GM23338 (cell line): Measurements from ENCODE around the gene MCEE. TPM values are rescaled to one million over a fixed set of nuclear protein-coding genes. Genes with fewer than 3 reads are reported as not detected.

Experiments
- ATAC-seq: fragments of 200-7000 bp; cut with Tn5 transposase; 3 replicates; pipeline ENCODE4 v1.9.1; 2020
- DNase-seq: peaks from one replicate; pipeline ENCODE4 v3.0.0-alpha.2; 2015; ENCODE audit warnings: low spot score
- H2AFZ ChIP-seq: fragments of 200-600 bp; sonication (generic); 2 replicates; pipeline ENCODE4 v1.8.0; 2016; ENCODE audit warnings: antibody characterized with exemption, mild to moderate bottlenecking, moderate library complexity
- H3F3A ChIP-seq: fragments of 200-600 bp; sonication (generic); replicated peaks from 2 replicates; pipeline ENCODE4 v1.8.0; 2017; ENCODE audit warnings: antibody characterized with exemption, mixed run types, low read depth
- H3K27ac ChIP-seq: fragments of 200-600 bp; sonication (generic); 2 replicates; pipeline ENCODE4 v1.6.1; 2016; ENCODE audit warnings: low read depth
- H3K27me3 ChIP-seq: fragments of 200-600 bp; sonication (generic); 2 replicates; pipeline ENCODE4 v1.8.0; 2016; ENCODE audit warnings: mild to moderate bottlenecking, mixed run types, moderate library complexity; ENCODE audit not compliant: insufficient read depth
- H3K36me3 ChIP-seq: fragments of 200-600 bp; sonication (generic); 2 replicates; pipeline ENCODE4 v1.8.0; 2016; ENCODE audit warnings: mild to moderate bottlenecking; ENCODE audit not compliant: insufficient read depth
- H3K4me1 ChIP-seq: fragments of 200-600 bp; sonication (generic); 2 replicates; pipeline ENCODE4 v1.8.0; 2016; ENCODE audit warnings: mild to moderate bottlenecking, moderate library complexity; ENCODE audit not compliant: insufficient read depth
- H3K4me2 ChIP-seq: fragments of 200-600 bp; sonication (generic); 2 replicates; pipeline ENCODE4 v1.7.1; 2017; ENCODE audit warnings: mixed run types
- H3K4me3 ChIP-seq: fragments of 200-600 bp; sonication (generic); 2 replicates; pipeline ENCODE4 v1.6.1; 2016; ENCODE audit warnings: mixed run types
- H3K79me2 ChIP-seq: fragments of 200-600 bp; sonication (generic); replicated peaks from 2 replicates; pipeline ENCODE4 v1.8.0; 2017; ENCODE audit warnings: mild to moderate bottlenecking; ENCODE audit not compliant: insufficient read depth
- H3K9me2 ChIP-seq: fragments of 200-600 bp; sonication (generic); 2 replicates; pipeline ENCODE4 v1.8.0; 2017; ENCODE audit not compliant: insufficient read depth
- H4K20me1 ChIP-seq: fragments of 200-600 bp; sonication (generic); replicated peaks from 2 replicates; pipeline ENCODE4 v1.8.0; 2017; ENCODE audit warnings: mild to moderate bottlenecking; ENCODE audit not compliant: insufficient read depth
- H3K27ac Mint-ChIP-seq: 2 replicates; pipeline ENCODE4 v1.8.0; 2020; ENCODE audit warnings: inconsistent platforms, mild to moderate bottlenecking, moderate library complexity, mixed read lengths
- H3K27me3 Mint-ChIP-seq: 3 replicates; pipeline ENCODE4 v1.8.0; 2022; ENCODE audit warnings: low read depth, mild to moderate bottlenecking, moderate library complexity, mixed read lengths, inconsistent platforms; ENCODE audit not compliant: insufficient read depth, poor library complexity
- H3K36me3 Mint-ChIP-seq: 3 replicates; pipeline ENCODE4 v1.8.0; 2021; ENCODE audit warnings: low read depth, mild to moderate bottlenecking, inconsistent platforms, moderate library complexity, mixed read lengths
- H3K4me1 Mint-ChIP-seq: 3 replicates; pipeline ENCODE4 v1.8.0; 2020; ENCODE audit warnings: mild to moderate bottlenecking, inconsistent platforms, mixed read lengths
- H3K4me3 Mint-ChIP-seq: 3 replicates; pipeline ENCODE4 v1.8.0; 2021; ENCODE audit warnings: moderate library complexity, mild to moderate bottlenecking, inconsistent platforms, mixed read lengths
- H3K9me3 Mint-ChIP-seq: 3 replicates; pipeline ENCODE4 v1.8.0; 2020; ENCODE audit warnings: moderate library complexity, mild to moderate bottlenecking, inconsistent platforms, mixed read lengths
- CTCF ChIP-seq, 2 experiments: fragments of 200-600 bp in 1 of 2; sonication (generic) in 1 of 2; conservative IDR thresholded peaks; 2 replicates each; pipeline versions ENCODE4 v1.5.1 to v1.6.1; 2016 to 2017; ENCODE audit warnings: antibody characterized with exemption in 2 of 2, low read depth in 2 of 2, mild to moderate bottlenecking in 2 of 2, moderate library complexity in 1 of 2
- EZH2 ChIP-seq: fragments of 200-600 bp; sonication (generic); IDR thresholded peaks from one replicate; pipeline ENCODE4 v1.8.0; 2017; ENCODE audit warnings: antibody characterized with exemption, mild to moderate bottlenecking, low read depth; ENCODE audit not compliant: unreplicated experiment
- POLR2AphosphoS5 ChIP-seq: IDR thresholded peaks from 2 replicates; pipeline ENCODE4 v1.6.1; 2016; ENCODE audit warnings: antibody characterized with exemption, low read depth
- REST ChIP-seq: IDR thresholded peaks from one replicate; pipeline ENCODE4 v1.6.1; 2018; ENCODE audit warnings: antibody characterized with exemption; ENCODE audit not compliant: unreplicated experiment
- ZNF331 ChIP-seq: fragments of 250-450 bp; sonication (Bioruptor Pico); IDR thresholded peaks from 2 replicates; pipeline ENCODE4 v1.5.0; 2020; ENCODE audit warnings: low read depth, mild to moderate bottlenecking, moderate library complexity
- ZNF462 ChIP-seq: fragments of 250-450 bp; sonication (Bioruptor Pico); IDR thresholded peaks from 2 replicates; pipeline ENCODE4 v1.5.0; 2020; ENCODE audit warnings: mild to moderate bottlenecking, moderate library complexity
- polyA plus RNA-seq: library from polyadenylated mRNA; unstranded; fragments of >200 nt; fragmentation: Nextera tagmentation; extraction: Ambion mirVana; gene quantifications from 2 replicates; pipeline ENCODE4 v1.2.1, GENCODE V29; 2016
- total RNA-seq: library from RNA; depleted of rRNA; stranded (reverse); fragments of >200 nt; shearing (Covaris generic); gene quantifications from 2 replicates; pipeline ENCODE4 v1.2.3, GENCODE V29; 2014

Gene MCEE
- total and polyA plus RNA-seq, 2 experiments from 2014 or later: 8.4 to 26.2 TPM

GRCh38 chr2:71166812-71167211 is 36.8 kb upstream of the MCEE start (continued):
- TF ChIP-seq ZNF462 (no peak), ZNF331 (CRISPR knock-in tag) (no peak), EZH2 (no peak), POLR2AphosphoS5 (no peak)

GRCh38 chr2:71157124-71157793 is 27.2 kb upstream of the MCEE start:
- H3K4me2 ChIP-seq: peak overlapping the region; percentile 55; the same call in 1 of the 2 replicates
- H3K36me3 Mint-ChIP-seq: no peaks in the 10 kb centered on the region

More at GRCh38 chr2:71157124-71157793, 27.2 kb upstream of the MCEE start:
- H3K27ac ChIP-seq: no peak overlapping the region
- Mint-ChIP-seq H3K4me3 (no peak overlapping the region), H3K9me3 (no peaks in the 10 kb centered on the region), H3K27ac (no peak overlapping the region), H3K4me1 (peaks cover 12% of the 10 kb centered on the region), H3K27me3 (peaks cover 14% of the 10 kb centered on the region)
- H3K4me3 ChIP-seq: no peak overlapping the region
- H3K27me3 ChIP-seq: no peaks in the 10 kb centered on the region
- no peaks in the 10 kb centered on the region for H4K20me1 ChIP-seq
- peak; percentile 96 for ATAC-seq
- no peaks in the 10 kb centered on the region for H3K36me3 ChIP-seq
- no peaks in the 10 kb centered on the region for H3F3A ChIP-seq
- peaks cover 6% of the 10 kb centered on the region for H3K4me1 ChIP-seq
- H3K9me2 ChIP-seq: 0 out of 2 replicates have a peak, but pooled peaks cover 2% of the 10 kb centered on the region
- H3K79me2 ChIP-seq: no peaks in the 10 kb centered on the region
- peak overlapping the region; percentile 95 for H2AFZ ChIP-seq
- TF ChIP-seq REST (no peak), ZNF331 (CRISPR knock-in tag) (no peak), CTCF (conservative IDR thresholded peaks at IDR 0.05; ENCODE audit: low read depth in 2 of 2) (peak; percentile 85 to 91)
- peak; percentile 92 for DNase-seq
